Smooth muscle cell (in vitro differentiated cells): Measurements from ENCODE around the gene NRAP. TPM values are rescaled to one million over a fixed set of nuclear protein-coding genes. Genes with fewer than 3 reads are reported as not detected.

ENCODE experiments used
- DNase-seq: peaks from one replicate; lab custom pipeline; 2025; ENCODE audit not compliant: unreplicated experiment; lab: John Stamatoyannopoulos, UW
- H2AFZ ChIP-seq: fragments of 200-600 bp; sonication (generic); 2 replicates; pipeline ENCODE4 v1.6.0; 2016; ENCODE audit warnings: antibody characterized with exemption, low read depth, mild to moderate bottlenecking
- H3F3A ChIP-seq: fragments of 200-600 bp; sonication (generic); 2 replicates; pipeline ENCODE4 v1.6.0; 2017; ENCODE audit warnings: antibody characterized with exemption, low read depth
- H3K27ac ChIP-seq: fragments of 200-600 bp; sonication (generic); 2 replicates; pipeline ENCODE4 v1.5.1; 2016; ENCODE audit warnings: low read depth, mild to moderate bottlenecking
- H3K27me3 ChIP-seq: fragments of 200-600 bp; sonication (generic); 2 replicates; pipeline ENCODE4 v1.6.1; 2016; ENCODE audit warnings: low read depth, mild to moderate bottlenecking
- H3K36me3 ChIP-seq: fragments of 200-600 bp; sonication (generic); 2 replicates; pipeline ENCODE4 v1.5.1; 2016; ENCODE audit warnings: low read depth
- H3K4me1 ChIP-seq: fragments of 200-600 bp; sonication (generic); 2 replicates; pipeline ENCODE4 v1.5.1; 2016; ENCODE audit warnings: low read depth
- H3K4me2 ChIP-seq: fragments of 200-600 bp; sonication (generic); 2 replicates; pipeline ENCODE4 v1.6.0; 2016; ENCODE audit warnings: mild to moderate bottlenecking
- H3K4me3 ChIP-seq: fragments of 200-600 bp; sonication (generic); 2 replicates; pipeline ENCODE4 v1.5.1; 2016; ENCODE audit warnings: mild to moderate bottlenecking
- H3K79me2 ChIP-seq: fragments of 200-600 bp; sonication (generic); 2 replicates; pipeline ENCODE4 v1.6.0; 2016; ENCODE audit warnings: low read depth, mild to moderate bottlenecking
- H3K9ac ChIP-seq: fragments of 200-600 bp; sonication (generic); 2 replicates; pipeline ENCODE4 v1.6.0; 2016; ENCODE audit warnings: low read depth
- H3K9me3 ChIP-seq: fragments of 200-600 bp; sonication (generic); replicated peaks from 2 replicates; pipeline ENCODE4 v1.5.1; 2016; ENCODE audit warnings: low read depth
- H4K20me1 ChIP-seq: fragments of 200-600 bp; sonication (generic); 2 replicates; pipeline ENCODE4 v1.6.0; 2016; ENCODE audit warnings: low read depth
- CTCF ChIP-seq: fragments of 200-600 bp; sonication (generic); IDR thresholded peaks from 2 replicates; pipeline ENCODE4 v1.5.1; 2017; ENCODE audit warnings: borderline replicate concordance, mild to moderate bottlenecking, antibody characterized with exemption; ENCODE audit not compliant: insufficient read depth, poor library complexity, severe bottlenecking
- WGBS: methylation state at CpG from one replicate; pipeline ENCODE4 v1.1.7; 2016; ENCODE audit warnings: low lambda C conversion rate; 5-methylcytosine and 5-hydroxymethylcytosine counted together
- polyA plus RNA-seq: library from polyadenylated mRNA; unstranded; fragments of >200 nt; fragmentation: Nextera tagmentation; extraction: Ambion mirVana; gene quantifications from 2 replicates; pipeline ENCODE4 v1.2.1, GENCODE V29; 2016
- total RNA-seq: library from RNA; depleted of rRNA; stranded (reverse); fragments of >200 nt; gene quantifications from 2 replicates; pipeline ENCODE4 v1.2.3, GENCODE V29; 2014

NRAP gene
- total and polyA plus RNA-seq, 2 experiments from 2014 or later = not detected

GRCh38 chr10:113651021-113651420, 12.8 kb downstream of the NRAP start:
- H3K4me3 ChIP-seq = no peak overlapping the region
- no peak for TF ChIP-seq CTCF
- no peak overlapping the region for H3K4me2 ChIP-seq

GRCh38 chr10:113650172-113650571, 13.7 kb downstream of the NRAP start:
- Histone ChIP-seq H3K9ac (no peak overlapping the region), H3K4me3 (no peak overlapping the region), H3K4me1 (peaks cover 3% of the 10 kb centered on the region), H3K9me3 (no peaks in the 10 kb centered on the region), H3K27ac (no peak overlapping the region), H3K4me2 (no peak overlapping the region), H3K27me3 (peaks cover 20% of the 10 kb centered on the region), H2AFZ (no peak overlapping the region), H4K20me1 (no peaks in the 10 kb centered on the region), H3F3A (no peaks in the 10 kb centered on the region), H3K36me3 (no peaks in the 10 kb centered on the region), H3K79me2 (no peaks in the 10 kb centered on the region)
- 98% methylated on average over 2 of the region's 2 CpGs for WGBS
- TF ChIP-seq CTCF = no peak
- no peak for DNase-seq

More at GRCh38 chr10:113651021-113651420, 12.8 kb downstream of the NRAP start:
- no peak overlapping the region for H3K9ac ChIP-seq
- H3K79me2 ChIP-seq = no peaks in the 10 kb centered on the region
- H2AFZ ChIP-seq = no peak overlapping the region
- H3K36me3 ChIP-seq = no peaks in the 10 kb centered on the region
- no peaks in the 10 kb centered on the region for H3F3A ChIP-seq
- H3K27ac ChIP-seq = no peak overlapping the region
- no peaks in the 10 kb centered on the region for H4K20me1 ChIP-seq
- 91% methylated on average over 2 of the region's 2 CpGs for WGBS
- H3K4me1 ChIP-seq = peaks cover 3% of the 10 kb centered on the region
- H3K27me3 ChIP-seq = peaks cover 23% of the 10 kb centered on the region
- DNase-seq = no peak
- H3K9me3 ChIP-seq = no peaks in the 10 kb centered on the region

- Histone ChIP-seq H3K9me3 (no peaks in the 10 kb centered on the region), H3K9ac (no peak overlapping the region), H3F3A (no peaks in the 10 kb centered on the region), H3K4me3 (no peak overlapping the region), H3K79me2 (no peaks in the 10 kb centered on the region), H3K36me3 (no peaks in the 10 kb centered on the region), H2AFZ (no peak overlapping the region), H3K27me3 (peaks cover 7% of the 10 kb centered on the region), H3K4me1 (peaks cover 3% of the 10 kb centered on the region), H3K27ac (no peak overlapping the region), H3K4me2 (no peak overlapping the region), H4K20me1 (no peaks in the 10 kb centered on the region)
- WGBS = 43% methylated on average over 3 of the region's 3 CpGs
- no peak for TF ChIP-seq CTCF
- no peak for DNase-seq
Observed at GRCh38 chr10:113648478-113648877, 15.4 kb downstream of the NRAP start.

GRCh38 chr10:113647812-113648211, 16.0 kb downstream of the NRAP start:
- Histone ChIP-seq H3K4me1 (peaks cover 3% of the 10 kb centered on the region), H3F3A (no peaks in the 10 kb centered on the region), H3K9me3 (no peaks in the 10 kb centered on the region), H3K9ac (no peak overlapping the region), H4K20me1 (no peaks in the 10 kb centered on the region), H3K36me3 (no peaks in the 10 kb centered on the region), H2AFZ (no peak overlapping the region), H3K79me2 (no peaks in the 10 kb centered on the region), H3K27ac (no peak overlapping the region), H3K4me3 (no peak overlapping the region), H3K27me3 (peaks cover under 1% of the 10 kb centered on the region), H3K4me2 (no peak overlapping the region)
- DNase-seq = no peak
- WGBS = 54% methylated on average over 3 of the region's 3 CpGs
- no peak for TF ChIP-seq CTCF
